Common myeloid progenitor, CD34-positive (primary cell): Measurements from ENCODE around the gene OR1M1. TPM values are rescaled to one million over a fixed set of nuclear protein-coding genes. Genes with fewer than 3 reads are reported as not detected.

Experiments used
- CTCF ChIA-PET: fragments of 350-600 bp; sonication (Branson Sonifier 250); formaldehyde crosslinking; loops from one replicate; lab custom pipeline; 2021; ENCODE audit warnings: antibody characterized with exemption; lab: Charles Lee
- POLR2A ChIA-PET: fragments of 350-600 bp; sonication (Branson Sonifier 250); formaldehyde crosslinking; loops from one replicate; lab custom pipeline; 2021; ENCODE audit warnings: antibody characterized with exemption; lab: Charles Lee
- DNase-seq, 3 donors: peaks; one replicate each; pipeline versions ENCODE4 v3.0.0 to v3.0.0-alpha.2; 2013
- H3K27ac ChIP-seq, 2 experiments: 1 replicate in 1 of 2; 2 replicates in 1 of 2; pipeline ENCODE4 v1.7.0; 2013; ENCODE audit warnings: inconsistent platforms in 2 of 2, low read length in 2 of 2, mild to moderate bottlenecking in 2 of 2, low read depth in 1 of 2, moderate library complexity in 1 of 2; ENCODE audit not compliant: severe bottlenecking in 2 of 2, insufficient read depth in 1 of 2, poor library complexity in 1 of 2
- H3K27me3 ChIP-seq, 5 experiments: replicated peaks in 2 of 5; 1 replicate in 3 of 5; 2 replicates in 2 of 5; pipeline versions ENCODE4 v1.6.1 to v1.7.0; 2013; ENCODE audit warnings: low read length in 4 of 5, mild to moderate bottlenecking in 2 of 5, moderate library complexity in 2 of 5, inconsistent platforms in 1 of 5; ENCODE audit not compliant: insufficient read depth in 5 of 5, control insufficient read depth in 4 of 5
- H3K36me3 ChIP-seq, 4 experiments: 1 replicate in 2 of 4; 2 replicates in 2 of 4; pipeline versions ENCODE4 v1.6.1 to v1.7.0; 2013; ENCODE audit warnings: low read length in 3 of 4, control low read depth in 1 of 4, mild to moderate bottlenecking in 1 of 4; ENCODE audit not compliant: control insufficient read depth in 4 of 4, insufficient read depth in 4 of 4
- H3K4me1 ChIP-seq, 4 experiments: 1 replicate in 3 of 4; 2 replicates in 1 of 4; pipeline versions ENCODE4 v1.6.1 to v1.7.1; 2013; ENCODE audit warnings: low read length in 3 of 4, mild to moderate bottlenecking in 3 of 4, control low read depth in 1 of 4, inconsistent platforms in 1 of 4, moderate library complexity in 1 of 4; ENCODE audit not compliant: control insufficient read depth in 4 of 4, insufficient read depth in 4 of 4; ENCODE audit errors: control extremely low read depth in 1 of 4
- H3K4me3 ChIP-seq, 7 experiments: 1 replicate in 4 of 7; 2 replicates in 3 of 7; pipeline versions ENCODE4 v1.5.1 to v1.7.0; 2013; ENCODE audit warnings: mild to moderate bottlenecking in 7 of 7, low read length in 6 of 7, moderate library complexity in 6 of 7, inconsistent platforms in 2 of 7, low read depth in 2 of 7, control low read depth in 1 of 7; ENCODE audit not compliant: insufficient read depth in 4 of 7, control insufficient read depth in 1 of 7; ENCODE audit errors: extremely low read depth in 1 of 7
- H3K9me3 ChIP-seq, 5 experiments: 1 replicate in 4 of 5; 2 replicates in 1 of 5; pipeline versions ENCODE4 v1.6.1 to v1.7.1; 2013; ENCODE audit warnings: low read length in 4 of 5, mild to moderate bottlenecking in 2 of 5, inconsistent platforms in 1 of 5, low read depth in 1 of 5, moderate library complexity in 1 of 5; ENCODE audit not compliant: control insufficient read depth in 4 of 5, insufficient read depth in 2 of 5; ENCODE audit errors: control extremely low read depth in 1 of 5
- WGBS: methylation state at CpG from one replicate; pipeline ENCODE4 v1.1.5; 2013; ENCODE audit not compliant: insufficient coverage; 5-methylcytosine and 5-hydroxymethylcytosine counted together
- polyA plus RNA-seq: library from polyadenylated mRNA; unstranded; fragments of 120-200 nt; gene quantifications from one replicate; pipeline ENCODE4 v1.2.1, GENCODE V29; 2013

OR1M1 gene
- polyA plus RNA-seq, result not detected

DNA sequence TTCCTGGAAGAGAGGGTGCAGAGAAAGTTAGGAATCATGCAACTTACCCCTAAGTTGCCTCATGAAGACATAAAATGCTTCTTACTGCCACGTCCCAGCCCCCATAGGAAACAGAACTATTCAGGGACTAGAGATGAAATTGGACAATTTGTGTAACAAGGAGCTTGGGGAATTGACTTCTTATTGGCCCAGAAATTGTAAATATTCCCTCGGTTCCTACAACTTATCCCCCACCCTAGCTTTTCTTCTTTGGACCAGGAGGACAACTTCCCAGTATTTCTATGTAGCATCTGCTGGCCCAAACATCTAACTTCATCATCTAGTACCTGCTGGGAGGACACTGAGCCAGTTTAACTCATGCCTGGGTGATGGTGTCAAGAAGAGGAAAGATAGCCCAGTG lies at the start of gene OR1M1:
Gene OR1M1, plus strand, starts transcription at position 301 of the 400 bp plus-strand sequence. CDS start 6,184 bp downstream, outside the sequence.
- Histone ChIP-seq H3K4me1 (no peaks in the 10 kb centered on the region), H3K27ac (no peak within 1 kb of the TSS), H3K36me3 (no peaks in the 10 kb centered on the region), H3K4me3 (no peak within 1 kb of the TSS), H3K27me3 (peaks cover 0 to 15% (median 2%) of the 10 kb centered on the region in 5 experiments), H3K9me3 (no peaks in the 10 kb centered on the region)
- no peak for DNase-seq
- ChIA-PET POLR2A (no interaction called here), CTCF (no interaction called here)
- 100% methylated on average over 1 of the region's 2 CpGs for WGBS

DNA sequence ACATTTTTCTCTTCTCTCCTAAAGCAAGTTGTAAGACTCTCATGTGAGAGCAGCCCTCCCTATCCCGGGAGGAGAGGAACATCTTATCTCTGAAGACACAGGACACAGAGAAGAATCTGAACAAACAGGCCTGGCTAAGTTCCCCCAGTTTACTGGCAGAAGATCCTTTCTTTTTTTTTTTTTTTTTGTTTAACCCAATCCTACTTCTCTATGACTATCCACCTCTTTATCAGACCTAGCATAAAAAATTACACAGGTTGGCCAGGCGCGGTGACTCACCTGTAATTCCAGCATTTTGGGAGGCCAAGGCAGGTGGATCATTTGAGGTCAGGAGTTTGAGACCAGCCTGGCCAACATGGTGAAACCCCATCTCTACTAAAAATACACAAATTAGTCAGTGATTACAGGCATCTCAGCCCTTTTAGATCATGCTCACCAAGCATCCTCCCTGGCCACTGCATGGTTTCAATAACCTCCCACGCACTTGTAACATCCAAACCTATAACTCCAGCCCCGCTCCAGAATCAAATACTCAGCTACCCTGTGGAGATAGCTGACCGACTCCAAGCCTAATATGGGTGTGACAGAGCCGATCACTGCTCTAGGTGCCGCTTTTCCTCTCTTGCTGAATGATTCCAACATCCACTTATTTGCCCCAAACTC lies 49.3 kb upstream of the OR1M1 start:
- H3K9me3 ChIP-seq, result no peaks in the 10 kb centered on the region
- WGBS, result 100% methylated on average over 6 of the region's 8 CpGs
- POLR2A ChIA-PET, result no interaction called here
- peaks cover 0 to 12% (median 4%) of the 10 kb centered on the region in 5 experiments for H3K27me3 ChIP-seq
- no peak for DNase-seq
- no peaks in the 10 kb centered on the region for H3K36me3 ChIP-seq
- CTCF ChIA-PET, result no interaction called here
- H3K4me1 ChIP-seq, result no peaks in the 10 kb centered on the region
- H3K4me3 ChIP-seq, result no peak overlapping the region
- H3K27ac ChIP-seq, result no peak overlapping the region

DNA sequence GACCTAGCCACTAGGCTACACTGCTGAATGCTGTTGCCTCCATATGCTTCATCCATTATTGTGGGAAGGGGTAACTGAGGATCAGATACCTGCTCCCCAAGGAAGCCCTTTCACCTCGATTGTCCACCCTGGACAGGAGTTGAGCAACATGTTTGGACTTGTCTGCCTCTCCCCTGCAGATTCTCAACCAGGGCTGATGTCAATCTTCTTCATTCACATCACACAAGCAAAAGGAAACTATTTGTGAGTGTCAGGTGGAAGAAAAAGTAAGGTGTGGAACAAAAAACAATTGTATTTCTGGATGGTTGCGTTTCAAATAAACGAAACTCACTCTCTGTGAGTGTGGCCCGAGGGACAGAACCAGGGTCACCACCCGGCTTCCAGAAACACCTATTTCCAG lies 47.1 kb upstream of the OR1M1 start:
- 84% methylated on average over 4 of the region's 5 CpGs for WGBS

DNA sequence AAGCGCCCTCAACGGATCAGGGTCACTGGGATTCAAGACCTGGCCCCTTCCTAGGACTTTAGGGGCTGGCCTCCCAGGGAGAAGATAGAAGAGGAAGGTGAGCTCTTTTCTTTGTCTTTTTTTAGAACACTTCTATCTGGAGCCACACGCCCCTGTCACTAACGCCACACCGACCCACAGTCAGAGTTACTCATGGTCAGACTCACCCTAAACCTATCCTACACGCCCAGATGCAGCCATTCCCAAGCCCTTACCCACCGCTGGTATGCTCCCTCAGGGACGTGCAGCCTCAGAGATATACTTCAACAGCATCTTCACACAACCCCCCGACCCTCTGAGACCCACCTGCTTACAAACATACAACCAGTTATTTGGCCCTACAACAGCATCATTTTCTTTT lies 46.7 kb upstream of the OR1M1 start:
- Histone ChIP-seq H3K4me3 (no peak overlapping the region), H3K4me1 (no peaks in the 10 kb centered on the region), H3K27me3 (peaks cover 0 to 11% (median 4%) of the 10 kb centered on the region in 5 experiments), H3K27ac (no peak overlapping the region), H3K36me3 (no peaks in the 10 kb centered on the region), H3K9me3 (no peaks in the 10 kb centered on the region)
- WGBS, result 81% methylated on average over 8 of the region's 9 CpGs
- DNase-seq, result no peak
- CTCF ChIA-PET, result no interaction called here
- POLR2A ChIA-PET, result no interaction called here

More for the DNA sequence above, 47.1 kb upstream of the OR1M1 start:
- H3K4me1 ChIP-seq, result no peaks in the 10 kb centered on the region
- no peaks in the 10 kb centered on the region for H3K36me3 ChIP-seq
- no peak overlapping the region for H3K4me3 ChIP-seq
- CTCF ChIA-PET, result no interaction called here
- H3K27me3 ChIP-seq, result peaks cover 0 to 12% (median 4%) of the 10 kb centered on the region in 5 experiments
- no peak for DNase-seq
- H3K27ac ChIP-seq, result no peak overlapping the region
- POLR2A ChIA-PET, result no interaction called here
- no peaks in the 10 kb centered on the region for H3K9me3 ChIP-seq

GRCh38 chr19:9041023-9041422 lies 45.8 kb upstream of the OR1M1 start:
- no peak for DNase-seq
- Histone ChIP-seq H3K27ac (no peak overlapping the region), H3K27me3 (peaks cover 0 to 6% (median 4%) of the 10 kb centered on the region in 5 experiments), H3K36me3 (no peaks in the 10 kb centered on the region), H3K4me1 (no peaks in the 10 kb centered on the region), H3K9me3 (no peaks in the 10 kb centered on the region), H3K4me3 (no peak overlapping the region)
- ChIA-PET CTCF (no interaction called here), POLR2A (no interaction called here)
- WGBS, result 85% methylated on average over 7 of the region's 8 CpGs

DNA sequence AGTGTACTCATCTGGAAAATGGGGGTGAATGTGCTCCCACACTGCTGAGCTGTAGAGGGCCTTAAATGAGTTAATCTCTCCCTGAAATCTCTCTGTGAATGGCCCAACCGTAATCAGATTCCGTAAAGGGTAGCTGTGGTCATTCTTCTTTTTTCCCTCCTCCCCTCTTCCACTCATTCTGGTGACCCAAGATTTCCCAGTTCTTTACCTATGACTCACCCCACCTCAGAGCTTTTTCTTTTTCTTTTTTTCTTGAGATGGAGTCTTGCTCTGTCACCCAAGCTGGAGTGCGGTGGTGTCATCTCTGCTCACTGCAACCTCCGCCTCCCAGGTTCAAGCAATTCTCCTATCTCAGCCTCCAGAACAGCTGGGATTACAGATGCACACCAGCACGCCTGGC lies 43.3 kb upstream of the OR1M1 start:
- ChIA-PET POLR2A (no interaction called here), CTCF (no interaction called here)
- DNase-seq, result no peak
- no peaks in the 10 kb centered on the region for H3K9me3 ChIP-seq
- WGBS, result 100% methylated on average over 5 of the region's 5 CpGs
- no peaks in the 10 kb centered on the region for H3K4me1 ChIP-seq
- H3K36me3 ChIP-seq, result no peaks in the 10 kb centered on the region
- no peak overlapping the region for H3K4me3 ChIP-seq
- peaks cover 0 to 5% (median 2%) of the 10 kb centered on the region in 5 experiments for H3K27me3 ChIP-seq
- H3K27ac ChIP-seq, result no peak overlapping the region

DNA sequence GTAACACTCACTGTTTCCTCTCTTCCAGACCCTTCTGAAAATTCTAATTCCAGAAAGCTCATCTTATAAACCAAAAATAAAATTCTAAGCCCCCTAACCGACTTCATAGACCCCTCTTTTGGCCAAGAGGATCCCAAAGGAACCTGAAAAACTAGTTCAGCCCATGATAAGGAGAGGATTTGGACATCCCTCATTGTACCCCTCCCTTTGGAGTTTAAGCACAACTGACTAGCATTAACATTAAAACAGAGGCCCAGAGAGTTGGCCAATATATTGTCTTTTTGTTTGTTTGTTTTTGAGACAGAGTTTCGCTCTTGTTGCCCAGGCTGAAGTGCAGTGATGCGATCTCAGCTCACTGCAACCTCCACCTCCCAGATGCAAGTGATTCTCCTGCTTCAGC lies 42.4 kb upstream of the OR1M1 start:
- Histone ChIP-seq H3K9me3 (no peaks in the 10 kb centered on the region), H3K27ac (no peak overlapping the region), H3K4me3 (no peak overlapping the region), H3K4me1 (no peaks in the 10 kb centered on the region), H3K36me3 (no peaks in the 10 kb centered on the region), H3K27me3 (peaks cover 0 to 5% (median 2%) of the 10 kb centered on the region in 5 experiments)
- DNase-seq, result no peak
- WGBS, result no CpG with 5 or more reads among the region's 3 CpGs
- ChIA-PET CTCF (no interaction called here), POLR2A (no interaction called here)
